Osteoblast (primary cell): ENCODE measurements around the gene FMO4. TPM values are rescaled to one million over a fixed set of nuclear protein-coding genes. Genes with fewer than 3 reads are reported as not detected.
"Not testable (repeated sequence)": the region's sequence is repeated elsewhere in the genome, so short reads cannot be mapped to it uniquely, and the experiment has no call there.

Source experiments
- DNase-seq: peaks from one replicate; pipeline ENCODE4 v3.0.0; 2011; ENCODE audit warnings: low spot score, mixed read lengths; ENCODE audit not compliant: insufficient read length; ENCODE audit errors: missing footprints
- H2AFZ ChIP-seq: 2 replicates; pipeline ENCODE4 v1.6.0; 2011; ENCODE audit warnings: mild to moderate bottlenecking, low read length
- H3K27ac ChIP-seq: 2 replicates; pipeline ENCODE4 v1.5.1; 2011; ENCODE audit warnings: mild to moderate bottlenecking, low read depth, low read length, moderate library complexity
- H3K27me3 ChIP-seq: 2 replicates; pipeline ENCODE4 v1.6.0; 2012; ENCODE audit warnings: mild to moderate bottlenecking, control low read depth, inconsistent platforms, low read length, moderate library complexity; ENCODE audit not compliant: insufficient read depth
- H3K36me3 ChIP-seq: 2 replicates; pipeline ENCODE4 v1.5.1; 2011; ENCODE audit warnings: mild to moderate bottlenecking, low read length, control low read depth, moderate library complexity; ENCODE audit not compliant: insufficient read depth
- H3K4me1 ChIP-seq: 2 replicates; pipeline ENCODE4 v1.5.1; 2011; ENCODE audit warnings: mild to moderate bottlenecking, low read length, control low read depth, moderate library complexity; ENCODE audit not compliant: insufficient read depth
- H3K4me2 ChIP-seq: 2 replicates; pipeline ENCODE4 v1.6.0; 2011; ENCODE audit warnings: mild to moderate bottlenecking, low read length; ENCODE audit not compliant: insufficient read depth
- H3K4me3 ChIP-seq: fragments of 200-600 bp; sonication (generic); 3 replicates; pipeline ENCODE4 v1.5.1; 2012; ENCODE audit warnings: mild to moderate bottlenecking, low read length, inconsistent platforms; ENCODE audit not compliant: insufficient read depth
- H3K79me2 ChIP-seq: 2 replicates; pipeline ENCODE4 v1.6.0; 2012; ENCODE audit warnings: mild to moderate bottlenecking, low read length, control low read depth, inconsistent platforms; ENCODE audit not compliant: insufficient read depth
- H3K9me3 ChIP-seq: 2 replicates; pipeline ENCODE4 v1.5.1; 2011; ENCODE audit warnings: low read depth, low read length, control low read depth
- H4K20me1 ChIP-seq: 2 replicates; pipeline ENCODE4 v1.6.0; 2012; ENCODE audit warnings: mild to moderate bottlenecking, low read length, control low read depth; ENCODE audit not compliant: insufficient read depth
- total RNA-seq: library from RNA; depleted of rRNA; stranded (reverse); fragments of >200 nt; gene quantifications from 2 replicates; pipeline ENCODE4 v1.2.3, GENCODE V29; 2012
- TF ChIP-seq, protein P1 (sequence below): IDR thresholded peaks from 2 replicates; pipeline ENCODE4 v1.5.1; 2011; ENCODE audit warnings: mild to moderate bottlenecking, low read depth, low read length, moderate library complexity; ENCODE audit errors: extremely low read depth

Gene FMO4
- total RNA-seq, 1 donor: 3.6 TPM

DNA sequence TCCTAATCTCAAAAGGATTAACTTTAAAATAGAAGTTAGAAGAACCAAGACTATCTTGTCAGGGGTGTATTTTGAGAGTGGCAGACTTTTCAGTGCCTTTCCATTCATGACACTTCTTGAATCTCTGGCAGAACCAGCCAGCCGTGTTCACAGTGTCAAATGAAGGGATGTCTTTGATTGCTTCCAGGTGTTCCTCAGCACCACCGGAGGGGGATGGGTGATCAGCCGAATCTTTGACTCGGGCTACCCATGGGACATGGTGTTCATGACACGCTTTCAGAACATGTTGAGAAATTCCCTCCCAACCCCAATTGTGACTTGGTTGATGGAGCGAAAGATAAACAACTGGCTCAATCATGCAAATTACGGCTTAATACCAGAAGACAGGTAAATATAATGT lies 33.4 kb upstream of the FMO4 start:
- Histone ChIP-seq H3K79me2 (no peaks in the 10 kb centered on the region), H3K4me2 (no peak overlapping the region), H4K20me1 (no peaks in the 10 kb centered on the region), H3K27me3 (no peaks in the 10 kb centered on the region), H3K27ac (no peak overlapping the region), H3K4me3 (no peak overlapping the region), H2AFZ (no peak overlapping the region), H3K36me3 (no peaks in the 10 kb centered on the region), H3K9me3 (no peaks in the 10 kb centered on the region), H3K4me1 (no peaks in the 10 kb centered on the region)
- DNase-seq: no peak
- TF ChIP-seq, protein P1, sequence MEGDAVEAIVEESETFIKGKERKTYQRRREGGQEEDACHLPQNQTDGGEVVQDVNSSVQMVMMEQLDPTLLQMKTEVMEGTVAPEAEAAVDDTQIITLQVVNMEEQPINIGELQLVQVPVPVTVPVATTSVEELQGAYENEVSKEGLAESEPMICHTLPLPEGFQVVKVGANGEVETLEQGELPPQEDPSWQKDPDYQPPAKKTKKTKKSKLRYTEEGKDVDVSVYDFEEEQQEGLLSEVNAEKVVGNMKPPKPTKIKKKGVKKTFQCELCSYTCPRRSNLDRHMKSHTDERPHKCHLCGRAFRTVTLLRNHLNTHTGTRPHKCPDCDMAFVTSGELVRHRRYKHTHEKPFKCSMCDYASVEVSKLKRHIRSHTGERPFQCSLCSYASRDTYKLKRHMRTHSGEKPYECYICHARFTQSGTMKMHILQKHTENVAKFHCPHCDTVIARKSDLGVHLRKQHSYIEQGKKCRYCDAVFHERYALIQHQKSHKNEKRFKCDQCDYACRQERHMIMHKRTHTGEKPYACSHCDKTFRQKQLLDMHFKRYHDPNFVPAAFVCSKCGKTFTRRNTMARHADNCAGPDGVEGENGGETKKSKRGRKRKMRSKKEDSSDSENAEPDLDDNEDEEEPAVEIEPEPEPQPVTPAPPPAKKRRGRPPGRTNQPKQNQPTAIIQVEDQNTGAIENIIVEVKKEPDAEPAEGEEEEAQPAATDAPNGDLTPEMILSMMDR: no peak

DNA sequence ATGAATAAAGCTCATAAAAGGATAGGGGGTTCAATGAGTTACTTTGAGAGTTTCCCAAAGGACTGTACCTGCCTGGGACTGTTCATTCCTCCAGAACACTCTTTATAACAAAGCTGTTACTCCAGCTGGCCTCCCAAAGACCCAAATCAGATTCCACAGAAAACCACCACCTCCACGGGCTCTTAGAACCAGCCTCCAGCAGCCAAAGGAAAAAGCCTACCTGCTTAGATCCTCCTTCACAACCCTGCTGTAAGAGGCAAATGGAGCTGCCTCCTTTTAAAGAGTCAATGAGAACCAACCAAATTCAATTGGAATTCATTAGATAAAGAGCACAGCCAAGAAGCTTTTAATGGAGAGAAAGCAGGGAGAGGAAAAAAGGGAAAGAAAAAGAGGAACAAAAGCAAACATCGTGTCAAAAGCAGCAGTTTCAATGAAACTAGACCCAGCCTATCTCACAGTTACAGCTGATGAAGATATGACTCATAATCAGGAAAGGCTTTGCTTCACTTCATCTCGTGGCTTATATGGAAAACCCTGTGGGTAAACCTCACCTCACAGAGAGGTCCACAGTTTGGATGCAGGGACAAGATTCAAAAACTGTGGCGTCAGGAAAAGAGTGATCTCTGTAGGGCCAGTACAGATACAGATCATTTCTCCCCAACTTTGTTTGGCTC lies 27.8 kb upstream of the FMO4 start:
- Histone ChIP-seq H3K9me3 (no peaks in the 10 kb centered on the region), H3K27me3 (no peaks in the 10 kb centered on the region), H3K79me2 (no peaks in the 10 kb centered on the region), H3K27ac (no peak overlapping the region), H3K36me3 (no peaks in the 10 kb centered on the region), H3K4me1 (no peaks in the 10 kb centered on the region), H2AFZ (no peak overlapping the region), H4K20me1 (no peaks in the 10 kb centered on the region), H3K4me3 (no peak overlapping the region), H3K4me2 (no peak overlapping the region)
- peak; percentile 5 for DNase-seq
- TF ChIP-seq, protein P1: no peak

DNA sequence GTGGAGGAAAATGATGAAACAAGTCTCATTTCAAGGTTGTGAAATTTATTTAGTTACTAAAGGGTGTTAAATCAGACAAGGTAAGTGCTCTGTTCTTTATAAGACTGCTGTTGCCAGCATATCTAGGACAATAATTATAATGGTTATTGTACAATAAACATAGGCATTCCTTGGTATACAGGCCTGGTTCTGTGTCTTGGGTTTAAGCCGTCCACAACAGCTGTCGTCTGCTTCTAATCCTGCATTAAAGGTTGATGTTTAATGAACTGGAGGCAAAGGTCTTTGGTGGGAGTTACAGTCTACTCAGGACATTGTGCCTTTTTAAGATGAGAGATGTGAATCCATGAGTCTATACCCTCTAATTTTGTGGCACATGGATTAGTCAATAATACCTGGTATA lies 23.4 kb upstream of the FMO4 start:
- no peaks in the 10 kb centered on the region for H3K9me3 ChIP-seq
- no peak for DNase-seq
- H4K20me1 ChIP-seq: no peaks in the 10 kb centered on the region
- H2AFZ ChIP-seq: no peak overlapping the region
- H3K36me3 ChIP-seq: no peaks in the 10 kb centered on the region
- H3K4me2 ChIP-seq: no peak overlapping the region
- H3K4me3 ChIP-seq: no peak overlapping the region
- H3K79me2 ChIP-seq: no peaks in the 10 kb centered on the region
- H3K27ac ChIP-seq: no peak overlapping the region
- no peaks in the 10 kb centered on the region for H3K4me1 ChIP-seq
- H3K27me3 ChIP-seq: peaks cover 4% of the 10 kb centered on the region
- TF ChIP-seq, protein P1: no peak

DNA sequence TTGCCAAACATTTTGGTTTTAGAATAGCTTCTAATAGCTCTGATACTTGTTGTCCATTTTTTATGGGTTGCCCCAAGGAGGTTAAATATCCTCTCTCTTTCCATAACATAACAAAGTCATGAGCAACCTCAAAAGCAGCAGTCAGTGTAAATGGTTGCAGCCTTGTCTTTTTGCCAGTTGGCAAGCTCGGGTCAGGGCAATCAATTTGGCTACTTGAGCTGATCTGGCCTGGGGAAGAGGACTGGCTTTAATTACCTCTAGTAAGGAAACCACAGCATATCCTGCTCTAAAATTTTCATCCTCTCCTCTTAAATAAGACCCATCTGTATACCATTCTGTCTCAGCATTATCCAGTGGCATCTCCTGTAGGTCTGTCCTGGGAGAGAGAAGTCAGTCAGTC lies 21.2 kb upstream of the FMO4 start:
- H3K9me3 ChIP-seq: no peaks in the 10 kb centered on the region
- peaks cover 4% of the 10 kb centered on the region for H3K27me3 ChIP-seq
- no peaks in the 10 kb centered on the region for H3K79me2 ChIP-seq
- H3K27ac ChIP-seq: no peak overlapping the region
- H3K4me1 ChIP-seq: no peaks in the 10 kb centered on the region
- TF ChIP-seq, protein P1: no peak
- H3K4me2 ChIP-seq: no peak overlapping the region
- H2AFZ ChIP-seq: no peak overlapping the region
- H3K36me3 ChIP-seq: no peaks in the 10 kb centered on the region
- no peak overlapping the region for H3K4me3 ChIP-seq
- peak; percentile 38 for DNase-seq
- H4K20me1 ChIP-seq: no peaks in the 10 kb centered on the region

DNA sequence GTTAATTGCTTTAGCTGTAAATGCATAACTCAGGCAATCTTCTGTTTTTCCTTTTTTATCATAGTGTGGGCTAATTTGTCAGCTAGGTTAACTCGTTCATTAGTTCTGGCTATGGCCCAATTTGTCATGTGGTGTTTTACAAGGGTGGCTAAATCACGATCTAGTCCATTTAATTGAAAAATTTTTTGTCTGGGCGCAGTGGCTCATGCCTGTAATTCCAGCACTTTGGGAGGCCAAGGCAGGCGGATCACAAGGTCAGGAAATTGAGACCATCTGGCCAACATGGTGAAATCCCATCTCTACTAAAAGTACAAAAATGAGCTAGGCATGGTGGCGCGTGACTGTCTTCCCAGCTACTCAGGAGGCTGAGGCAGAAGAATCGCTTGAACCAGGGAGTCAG lies 18.6 kb upstream of the FMO4 start:
- H3K36me3 ChIP-seq, H3K4me2 ChIP-seq, H2AFZ ChIP-seq, H3K9me3 ChIP-seq, H3K4me3 ChIP-seq, H3K79me2 ChIP-seq, H3K27me3 ChIP-seq, H3K4me1 ChIP-seq, H3K27ac ChIP-seq, H4K20me1 ChIP-seq, DNase-seq: not testable (repeated sequence)
